Left kidney (tissue), 2 donors: Measurements from ENCODE around the gene SLC7A14. TPM values are rescaled to one million over a fixed set of nuclear protein-coding genes. Genes with fewer than 3 reads are reported as not detected.

ENCODE experiments used
- DNase-seq: peaks from one replicate; pipeline ENCODE4 v3.0.0-alpha.2; 2013
- polyA plus RNA-seq: library from polyadenylated mRNA; unstranded; fragments of 120-200 nt; gene quantifications from one replicate; pipeline ENCODE4 v1.2.1, GENCODE V29; 2013; ENCODE audit not compliant: insufficient read length

The SLC7A14 gene
- polyA plus RNA-seq, 1 donor: 2.2 TPM

DNA sequence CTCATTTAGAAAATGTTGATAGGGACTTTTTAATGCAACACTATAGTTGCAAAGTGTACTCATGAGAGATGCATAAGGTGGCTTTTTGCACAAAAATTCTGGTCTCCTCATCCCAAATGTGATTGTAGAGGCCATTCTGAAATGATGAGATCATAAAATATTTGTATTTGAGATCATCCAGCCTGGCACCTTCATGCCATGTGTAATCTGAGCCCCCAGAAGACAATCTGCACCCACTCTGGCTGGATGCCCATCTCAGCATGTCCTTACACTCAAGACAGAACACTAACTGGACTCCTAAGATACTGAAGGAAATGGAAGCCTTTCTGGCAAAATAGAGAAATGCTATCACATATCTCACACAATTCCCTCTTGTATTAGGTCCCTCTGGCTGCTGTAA, 49.2 kb downstream of the SLC7A14 start:
- DNase-seq: no peak

DNA sequence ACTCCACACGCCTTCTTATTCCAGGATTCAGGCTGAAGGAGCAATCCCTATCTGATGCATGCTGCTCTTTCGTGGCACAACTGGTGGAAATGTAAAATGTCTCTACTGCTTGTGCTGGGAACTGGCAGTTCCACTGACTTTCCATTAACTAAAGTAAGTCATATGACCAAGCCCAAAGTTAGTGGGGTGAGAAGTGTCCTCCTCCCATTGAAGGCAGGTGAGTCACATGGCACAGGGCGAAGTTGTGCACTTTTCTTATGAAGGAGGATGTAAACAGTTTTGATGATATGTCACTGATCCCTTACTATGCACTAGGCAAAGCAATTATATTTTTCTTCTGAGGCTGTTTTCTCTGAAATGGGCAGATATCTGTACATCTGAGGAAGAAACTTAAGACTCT, 51.6 kb downstream of the SLC7A14 start:
- no peak for DNase-seq

DNA sequence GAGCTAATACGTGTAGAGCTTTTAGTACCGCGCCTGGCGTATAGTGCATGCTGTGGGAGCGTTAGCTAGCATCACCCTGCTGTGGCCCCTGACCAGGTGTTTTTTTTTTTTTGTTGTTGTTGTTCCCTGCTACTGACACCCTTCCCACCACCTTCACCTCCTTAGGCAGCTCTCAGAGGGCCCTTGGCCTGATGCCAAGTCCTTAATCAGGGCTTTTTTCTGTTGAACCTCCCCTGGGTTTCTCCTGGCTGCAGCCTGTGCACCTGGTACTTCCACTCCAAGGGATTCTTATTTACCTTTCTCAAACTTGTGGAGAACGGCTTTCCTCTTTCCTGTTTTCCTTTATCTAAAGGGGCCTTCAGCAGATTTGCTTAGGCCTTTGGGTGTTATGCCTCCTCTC, 53.3 kb downstream of the SLC7A14 start:
- DNase-seq: no peak

DNA sequence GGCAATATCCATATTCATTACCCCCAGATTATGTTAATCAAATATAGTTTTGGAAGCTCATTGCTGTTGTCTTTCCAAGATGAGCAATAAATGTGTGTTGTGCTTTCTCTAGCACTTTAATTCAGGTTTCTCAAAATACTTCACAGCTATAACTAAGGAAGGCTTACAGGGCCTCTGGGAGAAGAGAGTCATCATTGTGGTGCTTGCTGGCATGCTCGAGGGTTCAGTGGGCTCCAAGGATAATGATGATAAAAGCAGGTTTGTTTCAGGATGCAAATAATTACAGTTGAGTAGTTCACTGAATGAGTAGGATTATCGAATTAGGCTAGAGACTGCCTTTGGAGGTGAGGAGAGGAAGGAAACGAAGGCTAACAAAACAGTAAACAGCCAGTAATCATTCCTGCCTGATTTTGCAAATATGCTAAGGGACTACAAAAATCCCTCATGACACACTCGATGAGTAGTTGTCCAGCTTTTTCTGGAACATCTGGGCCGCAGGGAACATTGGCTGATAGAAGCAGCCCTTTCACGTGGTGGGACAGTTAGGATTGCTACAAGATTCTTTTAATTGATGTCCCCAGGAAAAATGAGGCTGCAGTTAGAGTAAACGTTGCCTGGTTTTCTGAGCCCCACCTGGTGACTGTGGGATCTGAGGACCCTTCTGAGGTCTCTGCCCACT, 54.1 kb downstream of the SLC7A14 start:
- DNase-seq: no peak

DNA sequence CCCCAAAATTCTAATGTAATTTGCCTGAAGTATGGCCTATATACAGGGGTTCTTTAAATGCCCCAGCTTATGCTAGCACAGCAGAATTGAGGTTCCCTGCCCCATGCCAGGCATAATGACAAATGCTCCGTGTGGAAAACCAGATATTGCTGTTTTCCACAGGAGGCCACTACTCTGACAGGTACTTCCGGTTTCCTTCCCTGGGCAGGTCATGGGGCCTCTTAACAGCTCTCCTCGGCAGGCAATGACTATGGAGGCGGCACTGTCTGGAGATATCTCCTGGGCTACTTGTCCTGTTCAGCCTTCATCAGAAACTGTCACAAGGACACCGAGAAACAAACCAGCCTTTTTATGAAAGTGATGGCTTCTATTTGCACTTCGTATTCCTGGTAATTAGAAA, 54.8 kb downstream of the SLC7A14 start:
- no peak for DNase-seq

DNA sequence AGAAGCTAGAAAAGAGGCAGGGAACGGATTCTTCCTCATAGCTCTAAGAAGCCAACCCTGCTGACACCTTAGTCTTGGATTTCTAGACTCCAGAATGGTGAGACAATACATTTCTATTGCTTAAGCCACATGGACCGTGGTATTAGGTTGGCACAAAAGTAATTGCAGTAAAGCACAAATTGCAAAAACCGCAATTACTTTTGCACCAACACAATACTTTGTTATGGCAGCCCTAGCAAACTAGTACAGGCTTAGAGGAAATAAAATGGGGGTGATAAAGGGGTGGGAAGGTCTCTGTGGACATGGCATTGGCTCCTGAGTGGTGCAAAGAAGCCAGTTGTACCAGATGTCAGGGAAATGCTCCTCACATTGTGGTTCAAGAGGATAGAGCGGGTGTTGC, 56.0 kb downstream of the SLC7A14 start:
- DNase-seq: no peak

DNA sequence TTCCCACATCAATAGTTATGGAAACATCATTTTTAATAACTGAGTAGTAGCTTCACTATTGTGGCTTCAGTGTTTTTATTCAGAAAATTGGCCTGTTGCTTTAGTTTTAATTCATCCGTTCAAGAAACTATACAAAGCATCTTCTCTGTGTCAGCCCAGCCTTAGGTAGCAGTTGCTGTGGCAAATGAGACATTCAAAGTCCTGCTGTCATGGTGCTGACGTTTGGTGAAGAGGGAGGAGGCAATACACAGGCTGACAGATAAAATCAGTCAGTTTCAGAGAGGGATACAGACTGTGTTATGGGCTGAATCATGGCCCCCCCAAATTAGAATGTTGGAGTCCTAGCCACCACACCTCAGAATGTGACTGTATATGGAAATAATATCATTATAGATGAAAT, 56.5 kb downstream of the SLC7A14 start:
- DNase-seq: no peak

DNA sequence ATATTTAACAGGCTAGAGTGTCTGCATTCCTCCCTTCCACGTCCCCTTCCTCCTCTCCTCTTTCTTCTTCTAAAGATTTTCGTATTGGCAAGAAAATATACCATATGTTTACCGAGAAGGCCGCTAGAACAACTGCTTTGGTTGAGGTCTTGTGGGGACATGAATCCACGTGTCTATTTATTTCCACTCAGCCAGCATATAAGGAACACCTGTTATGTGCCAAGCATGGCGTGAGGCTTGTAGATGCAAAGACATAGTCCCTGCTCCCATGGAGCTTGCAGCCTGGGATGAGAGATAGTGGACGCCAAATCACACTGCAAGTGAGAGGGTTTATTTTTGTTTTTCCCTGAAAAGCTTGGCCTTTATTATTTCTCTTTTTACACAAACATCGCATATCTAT, 57.1 kb downstream of the SLC7A14 start:
- no peak for DNase-seq

DNA sequence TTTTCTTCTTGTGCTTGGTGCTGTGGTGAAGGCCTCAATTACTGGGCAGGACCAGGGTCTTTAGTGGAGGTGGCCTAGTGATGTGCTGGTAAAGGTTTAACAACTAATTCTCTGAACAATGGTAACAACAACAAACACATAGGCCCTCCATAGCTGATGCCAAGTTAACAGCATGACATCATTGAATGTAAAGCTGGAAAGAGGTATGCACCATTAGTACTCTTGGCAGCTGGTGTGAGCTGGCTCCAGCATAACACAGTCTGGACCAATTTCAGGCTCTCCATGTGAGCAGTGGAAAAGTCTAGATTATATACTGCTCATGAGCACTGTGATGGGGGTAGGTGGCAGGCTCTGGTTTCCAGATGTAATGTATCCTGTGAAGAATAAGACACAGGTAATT, 61.8 kb downstream of the SLC7A14 start:
- DNase-seq: no peak

DNA sequence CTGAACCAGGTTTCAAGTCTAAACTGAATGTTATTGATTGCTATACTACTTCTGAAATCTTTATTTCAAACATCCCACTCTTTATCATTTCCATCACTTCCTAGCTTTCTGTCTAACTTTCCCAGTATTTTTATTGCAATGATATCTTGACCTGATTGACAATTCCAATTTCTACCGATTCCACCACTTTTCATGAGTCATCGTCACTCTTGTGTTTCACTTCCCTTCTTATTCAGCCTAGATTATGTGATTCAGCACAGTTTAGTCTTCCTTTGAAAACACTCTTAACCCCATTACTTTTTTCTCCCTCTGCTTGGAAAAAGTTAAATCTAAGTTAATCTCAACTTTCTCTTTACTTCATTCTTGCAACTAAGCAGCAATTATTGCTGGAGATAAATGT, 62.6 kb downstream of the SLC7A14 start:
- no peak for DNase-seq

DNA sequence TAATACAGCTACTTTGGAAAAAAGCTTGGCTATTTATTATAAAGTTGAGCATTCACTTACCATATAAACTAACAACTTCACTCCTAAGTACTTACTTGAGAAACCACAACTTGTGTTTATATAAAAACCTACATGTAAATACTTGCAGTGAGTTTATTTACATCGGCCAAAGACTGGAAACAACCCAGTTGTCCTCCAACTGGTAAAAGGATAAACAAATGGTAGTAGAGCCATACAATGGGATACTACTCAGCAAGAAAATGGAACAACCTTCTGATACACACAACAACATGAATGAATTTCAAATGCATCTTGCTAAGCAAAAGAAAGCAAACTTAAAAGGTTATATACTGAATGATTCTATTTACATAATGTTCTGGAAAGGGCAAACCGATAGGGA, 63.7 kb downstream of the SLC7A14 start:
- DNase-seq: no peak

DNA sequence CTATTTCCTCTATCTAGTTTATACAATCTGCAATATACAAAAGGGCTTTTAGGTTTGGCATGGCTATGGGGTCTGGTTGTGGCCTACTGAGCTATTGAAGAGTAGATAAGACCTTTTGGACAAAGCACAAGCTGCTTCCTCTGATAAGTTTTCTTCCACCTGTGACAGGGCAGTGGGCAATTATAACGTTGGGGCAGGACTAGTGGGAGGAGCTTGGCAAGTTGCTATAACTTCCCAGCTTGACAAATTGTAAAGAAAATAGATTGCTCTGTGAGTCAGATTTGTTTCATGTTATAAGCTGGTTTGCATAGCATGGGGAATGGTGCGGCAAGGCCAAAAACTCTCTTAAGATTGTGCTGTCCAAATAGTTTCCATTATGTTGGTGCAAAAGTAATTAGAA, 64.9 kb downstream of the SLC7A14 start:
- DNase-seq: no peak

DNA sequence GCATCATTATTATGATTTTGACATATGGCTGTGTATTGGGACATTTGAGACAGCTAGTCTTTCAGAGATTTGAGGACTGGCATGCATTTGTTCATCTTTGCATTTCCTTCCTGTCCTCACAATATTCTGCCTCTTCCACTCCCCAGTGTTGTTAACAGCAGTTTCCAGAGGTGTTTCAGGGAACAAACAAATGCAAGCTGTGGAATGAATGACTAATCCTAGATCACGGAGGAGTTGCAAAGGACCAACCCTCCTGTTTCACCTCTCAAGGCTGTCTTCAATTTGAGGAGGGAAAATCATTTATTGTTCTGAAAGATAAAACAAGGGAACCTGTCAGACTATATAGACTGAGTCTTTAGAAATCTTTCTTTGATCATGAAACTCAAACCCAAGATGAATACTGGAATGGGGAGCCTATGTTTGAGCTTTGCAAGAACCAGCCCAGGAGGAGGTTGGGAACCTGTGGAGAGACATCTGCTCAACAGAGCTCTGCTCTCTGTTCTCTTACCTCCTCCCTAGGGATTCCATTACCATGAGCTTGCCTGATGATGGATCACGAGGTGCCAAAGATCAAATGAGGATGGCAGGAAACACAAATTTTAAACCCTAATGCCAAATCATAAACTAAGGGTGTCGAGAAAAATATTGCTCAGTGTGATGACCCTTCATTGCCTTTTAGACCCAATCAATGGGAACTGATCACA, 68.5 kb downstream of the SLC7A14 start:
- no peak for DNase-seq

DNA sequence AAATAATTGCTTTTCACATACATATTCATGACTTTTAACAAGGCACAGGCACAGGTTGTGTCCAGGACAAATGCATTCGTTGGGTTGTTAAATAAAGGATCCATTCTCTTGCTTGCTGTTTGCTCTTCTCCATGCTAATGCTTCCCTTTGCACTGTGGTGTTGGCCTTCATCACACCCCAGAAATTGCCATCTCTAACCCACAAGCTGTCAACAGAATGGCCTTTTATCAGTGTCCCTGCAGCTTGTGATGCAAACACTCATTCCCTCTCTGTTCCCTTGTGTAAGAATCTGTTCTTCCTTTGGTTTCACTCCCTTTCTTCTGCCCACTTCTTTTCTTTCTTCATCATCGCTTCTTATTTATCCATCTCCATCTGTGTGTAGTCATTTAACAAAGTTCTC, 72.2 kb downstream of the SLC7A14 start:
- DNase-seq: no peak

DNA sequence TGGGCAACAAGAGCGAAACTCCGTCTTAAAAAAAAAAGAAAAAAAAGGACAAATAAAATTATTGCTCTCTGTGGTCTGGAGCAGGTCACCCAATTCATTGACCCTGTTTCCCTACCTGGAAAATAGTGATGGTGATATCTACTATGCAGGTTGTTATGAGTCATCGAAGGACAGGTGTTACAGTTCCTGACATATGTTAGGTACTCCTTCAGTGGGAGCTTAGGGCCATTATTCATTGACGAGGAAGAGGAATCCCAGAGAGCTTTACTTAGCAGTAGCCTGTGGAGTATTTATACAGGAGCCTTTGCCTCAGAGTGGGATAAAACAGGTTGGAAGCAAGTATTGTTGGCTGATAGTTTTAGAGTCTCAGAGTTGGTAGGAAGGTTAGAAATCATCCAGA, 74.5 kb downstream of the SLC7A14 start:
- DNase-seq: no peak

DNA sequence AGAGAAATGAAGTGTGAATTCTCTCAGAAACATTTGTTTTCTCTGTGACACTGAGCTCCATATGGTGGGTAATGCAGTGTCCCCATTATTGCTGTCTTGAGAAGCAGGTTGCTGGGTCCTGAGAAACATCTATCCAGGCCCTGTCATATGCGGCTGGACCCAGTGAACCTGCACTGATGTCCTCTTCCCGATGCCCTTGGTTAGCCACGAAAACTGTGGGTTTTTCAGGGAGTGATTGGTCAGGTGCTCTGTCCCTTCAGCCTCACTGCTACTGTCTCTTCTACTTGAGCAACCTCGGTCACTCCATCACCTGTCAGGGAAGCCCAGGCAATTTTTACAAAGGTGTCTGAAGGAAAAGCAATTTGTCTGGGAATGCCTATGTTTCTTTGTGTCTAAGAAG, 77.0 kb downstream of the SLC7A14 start:
- no peak for DNase-seq

DNA sequence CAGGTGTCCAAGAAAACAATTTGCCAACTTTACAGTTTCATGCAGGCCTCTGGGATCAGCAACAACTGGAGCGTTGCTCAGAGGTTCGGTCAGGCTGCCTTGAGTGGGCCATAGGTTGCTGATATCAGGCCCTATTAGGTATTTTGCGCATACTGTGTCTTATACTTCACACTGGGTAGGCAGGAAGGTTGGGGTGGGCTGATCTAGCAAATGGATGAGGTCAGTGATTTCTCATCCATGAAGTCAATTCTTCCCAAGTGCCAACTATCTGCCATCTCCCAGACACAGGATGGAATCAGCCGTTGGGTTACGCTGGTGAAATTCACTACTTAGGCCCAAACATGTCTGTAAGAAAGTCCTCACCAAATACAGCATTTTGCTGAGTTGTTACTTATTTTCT, 77.6 kb downstream of the SLC7A14 start:
- no peak for DNase-seq

DNA sequence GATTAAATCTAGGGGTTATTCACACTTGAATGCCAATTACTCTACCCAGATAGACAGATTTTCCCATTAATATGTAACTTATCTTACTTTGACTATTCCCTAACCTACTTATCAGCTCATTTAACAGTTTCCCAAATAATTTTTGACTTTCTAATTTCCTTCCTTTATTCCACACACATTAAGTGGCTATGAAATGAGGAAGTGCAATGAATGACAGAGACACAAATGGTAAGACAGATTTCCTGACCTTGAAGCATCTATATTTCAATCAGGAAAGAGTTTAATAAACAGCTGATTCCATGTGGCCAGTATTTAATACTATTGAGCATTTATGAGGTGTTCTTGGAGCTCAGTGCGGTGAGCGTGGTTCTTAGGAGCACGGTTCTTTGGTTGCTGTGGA, 78.8 kb downstream of the SLC7A14 start:
- DNase-seq: no peak

DNA sequence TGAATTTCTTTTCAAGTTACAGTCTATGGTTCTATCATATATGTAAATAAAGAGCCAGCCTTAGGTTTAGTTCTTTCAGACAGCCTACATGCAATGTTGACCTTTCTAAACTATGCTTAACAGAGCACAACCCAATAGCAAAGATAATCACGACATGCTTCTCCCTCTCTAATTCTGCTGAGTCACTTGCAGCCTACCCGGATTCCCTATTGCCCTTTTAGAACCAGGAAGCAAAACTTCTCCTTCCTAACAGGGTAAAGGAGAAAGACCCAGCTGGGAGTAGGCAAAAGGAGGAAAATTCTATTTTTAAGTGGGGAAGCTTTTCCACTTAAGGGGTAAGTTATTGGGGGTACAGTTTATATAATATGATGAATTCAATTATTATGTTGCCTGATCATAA, 79.3 kb downstream of the SLC7A14 start:
- no peak for DNase-seq

DNA sequence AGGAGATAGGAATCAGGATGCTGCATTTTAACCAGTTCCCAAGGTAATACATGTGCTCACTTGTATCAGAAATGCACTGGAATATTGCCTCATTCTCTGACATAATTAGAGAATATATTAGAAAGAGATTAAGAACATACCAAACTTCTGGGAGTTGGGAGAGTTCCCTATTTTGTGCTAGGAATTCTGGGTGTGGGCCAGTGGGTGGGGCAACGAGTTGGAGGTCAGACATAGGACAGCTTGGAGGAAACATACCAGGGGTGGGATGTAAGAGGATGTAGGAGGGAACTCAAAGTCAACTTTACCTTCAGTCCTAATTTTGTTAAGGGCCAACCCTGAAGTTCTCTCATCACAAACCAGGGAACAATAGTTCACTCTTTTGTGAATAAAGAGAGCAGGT, 83.6 kb downstream of the SLC7A14 start:
- DNase-seq: no peak

DNA sequence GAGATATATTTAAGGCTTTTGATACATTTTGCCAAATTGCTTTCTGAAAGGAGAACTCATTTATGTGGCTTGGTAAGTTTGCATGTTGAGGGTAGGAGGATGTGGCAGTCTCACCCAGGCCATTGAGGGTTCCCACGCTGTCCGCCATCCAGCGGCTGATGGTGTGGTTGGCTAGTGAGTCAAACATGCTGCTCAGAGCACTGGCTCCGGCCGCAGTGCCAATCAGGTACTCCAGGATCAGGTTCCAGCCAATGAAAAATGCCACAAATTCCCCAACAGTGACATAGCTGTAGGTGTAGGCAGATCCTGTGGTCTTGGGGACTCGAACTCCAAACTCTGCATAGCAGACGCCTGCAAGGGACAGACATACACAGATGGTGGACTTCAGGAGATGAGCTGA, 84.9 kb downstream of the SLC7A14 start:
- no peak for DNase-seq

DNA sequence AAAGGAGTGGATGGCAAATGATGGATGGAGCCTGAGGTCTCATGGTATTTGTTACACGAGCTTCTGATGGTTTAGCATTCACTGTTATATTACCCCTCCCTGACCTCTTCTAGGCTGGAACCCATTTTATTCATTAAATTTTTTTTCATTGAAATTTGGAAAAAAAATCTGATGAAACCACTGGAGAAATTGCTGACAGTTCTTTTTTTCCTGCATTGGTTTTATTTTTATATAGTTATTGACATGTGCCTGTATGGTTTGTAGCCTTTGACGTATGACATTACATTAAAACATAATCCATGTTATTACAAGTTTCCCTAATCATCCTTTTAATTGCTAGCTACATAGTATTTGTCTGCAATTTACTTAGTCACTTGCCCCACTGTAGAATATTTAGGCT, 85.4 kb downstream of the SLC7A14 start:
- DNase-seq: no peak

DNA sequence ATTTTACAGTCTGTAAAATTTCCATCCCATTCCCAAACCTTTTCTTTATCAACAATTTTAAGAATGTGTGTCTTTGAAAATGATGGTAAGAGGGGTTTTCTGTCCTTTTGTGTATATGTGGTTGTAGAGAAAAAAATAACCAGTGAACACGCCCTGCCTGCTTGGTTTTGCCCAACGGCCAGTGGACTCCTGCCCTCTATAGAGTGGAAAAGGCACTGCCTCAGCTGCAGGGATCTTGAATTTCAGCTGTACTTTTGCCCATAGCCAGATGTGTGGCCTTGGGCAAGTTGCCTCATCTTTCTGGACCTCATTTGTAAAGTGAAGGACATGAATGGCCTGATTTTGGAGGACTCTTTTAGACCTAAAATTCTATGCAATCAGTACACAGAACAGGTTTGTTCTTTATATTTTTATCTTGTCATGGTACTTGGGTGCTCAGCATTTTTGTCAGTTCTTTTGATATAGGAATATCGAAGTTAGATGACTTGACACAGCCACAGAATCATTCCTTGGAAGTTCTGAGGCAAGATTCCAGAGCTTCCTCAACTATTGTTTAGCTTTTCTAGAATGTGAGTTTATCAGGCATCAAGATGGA, 86.2 kb downstream of the SLC7A14 start:
- no peak for DNase-seq
